Thyroid gland (tissue), 4 donors: ENCODE results near the gene TBC1D5. TPM values are rescaled to one million over a fixed set of nuclear protein-coding genes. Genes with fewer than 3 reads are reported as not detected.
"Not testable (repeated sequence)": the region's sequence is repeated elsewhere in the genome, so short reads cannot be mapped to it uniquely, and the experiment has no call there.

Experiments
- DNase-seq, 2 donors: peaks; one replicate each; pipeline ENCODE4 v3.0.0-alpha.2; 2019
- H3K27ac ChIP-seq, 3 donors: fragments of 200-600 bp; sonication (generic); 1 replicate in 2 of 3; 2 replicates in 1 of 3; pipeline ENCODE4 v1.5.1; 2016 to 2019; ENCODE audit warnings: mild to moderate bottlenecking in 1 of 3, moderate library complexity in 1 of 3
- H3K27me3 ChIP-seq: fragments of 200-600 bp; sonication (generic); one replicate; pipeline ENCODE4 v1.5.1; 2019
- H3K36me3 ChIP-seq, 2 donors: fragments of 200-600 bp; sonication (generic); one replicate each; pipeline ENCODE4 v1.5.1; 2016 to 2019
- H3K4me1 ChIP-seq, 2 donors: fragments of 200-600 bp; sonication (generic); one replicate each; pipeline ENCODE4 v1.5.1; 2017 to 2019
- H3K4me3 ChIP-seq, 3 donors: fragments of 200-600 bp; sonication (generic); replicated peaks in 1 of 3; 1 replicate in 2 of 3; 2 replicates in 1 of 3; pipeline ENCODE4 v1.5.1; 2016; ENCODE audit warnings: mild to moderate bottlenecking in 1 of 3
- H3K9me3 ChIP-seq: fragments of 200-600 bp; sonication (generic); one replicate; pipeline ENCODE4 v1.5.1; 2017
- POLR2A ChIP-seq, 2 donors: fragments of 450-650 bp; IDR thresholded peaks; one replicate each; pipeline ENCODE4 v1.6.1; 2017; ENCODE audit warnings: antibody characterized with exemption in 2 of 2, mild to moderate bottlenecking in 2 of 2, moderate library complexity in 1 of 2
- WGBS, 2 donors: methylation state at CpG; one replicate each; pipeline ENCODE4 v1.1.5; 2017; 5-methylcytosine and 5-hydroxymethylcytosine counted together
- intact Hi-C: fragments of 100-400 bp; cut with DNase I; formaldehyde crosslinking; loops from one replicate; pipeline ENCODE4 v1.15.1; 2023
- total RNA-seq, 4 donors: library from RNA; depleted of rRNA; stranded (reverse); fragments of >200 nt; gene quantifications; one replicate each; pipeline ENCODE4 v1.2.3, GENCODE V29; 2016
- TF ChIP-seq, protein P1 (sequence below), 6 experiments: fragments of 200-600 bp in 3 of 6; fragments of 450-650 bp in 3 of 6; sonication (generic) in 3 of 6; IDR thresholded peaks; one replicate each; pipeline ENCODE4 v1.5.1; 2016 to 2019; ENCODE audit warnings: antibody characterized with exemption in 6 of 6, mild to moderate bottlenecking in 2 of 6, inconsistent platforms in 1 of 6, moderate library complexity in 1 of 6

TBC1D5 gene
- total RNA-seq, 4 donors from 2014 or later, result 115 to 141 (median 133) TPM

DNA sequence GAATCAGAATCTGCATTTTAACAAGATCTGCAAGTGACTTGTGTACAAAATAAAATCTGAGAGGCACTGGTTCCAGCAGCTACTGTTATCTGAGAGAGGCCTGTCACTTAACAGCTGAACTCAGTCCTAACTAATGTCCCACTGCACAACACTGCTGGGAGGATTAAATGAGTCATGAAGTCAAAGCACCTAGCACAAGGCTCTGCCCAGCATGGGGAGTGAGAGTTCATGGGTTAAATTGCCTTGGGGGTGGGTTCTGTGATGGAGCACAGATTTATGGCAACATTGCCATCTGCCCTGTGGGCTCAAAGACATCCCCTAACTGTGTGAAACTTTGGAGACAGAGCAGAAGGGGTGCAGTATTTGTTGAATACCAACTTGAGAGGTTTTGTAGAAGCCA is 606.7 kb downstream of the TBC1D5 start:
- intact Hi-C loops, result no loop called here
- H3K9me3 ChIP-seq, result no peaks in the 10 kb centered on the region
- no peaks in the 10 kb centered on the region for H3K4me1 ChIP-seq
- no peaks in the 10 kb centered on the region for H3K36me3 ChIP-seq
- H3K27ac ChIP-seq, result no peak overlapping the region
- no peak for DNase-seq
- H3K4me3 ChIP-seq, result no peak overlapping the region
- no peaks in the 10 kb centered on the region for H3K27me3 ChIP-seq
- TF ChIP-seq, protein P1, sequence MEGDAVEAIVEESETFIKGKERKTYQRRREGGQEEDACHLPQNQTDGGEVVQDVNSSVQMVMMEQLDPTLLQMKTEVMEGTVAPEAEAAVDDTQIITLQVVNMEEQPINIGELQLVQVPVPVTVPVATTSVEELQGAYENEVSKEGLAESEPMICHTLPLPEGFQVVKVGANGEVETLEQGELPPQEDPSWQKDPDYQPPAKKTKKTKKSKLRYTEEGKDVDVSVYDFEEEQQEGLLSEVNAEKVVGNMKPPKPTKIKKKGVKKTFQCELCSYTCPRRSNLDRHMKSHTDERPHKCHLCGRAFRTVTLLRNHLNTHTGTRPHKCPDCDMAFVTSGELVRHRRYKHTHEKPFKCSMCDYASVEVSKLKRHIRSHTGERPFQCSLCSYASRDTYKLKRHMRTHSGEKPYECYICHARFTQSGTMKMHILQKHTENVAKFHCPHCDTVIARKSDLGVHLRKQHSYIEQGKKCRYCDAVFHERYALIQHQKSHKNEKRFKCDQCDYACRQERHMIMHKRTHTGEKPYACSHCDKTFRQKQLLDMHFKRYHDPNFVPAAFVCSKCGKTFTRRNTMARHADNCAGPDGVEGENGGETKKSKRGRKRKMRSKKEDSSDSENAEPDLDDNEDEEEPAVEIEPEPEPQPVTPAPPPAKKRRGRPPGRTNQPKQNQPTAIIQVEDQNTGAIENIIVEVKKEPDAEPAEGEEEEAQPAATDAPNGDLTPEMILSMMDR (IDR thresholded peaks at IDR 0.05), result no peak
- no peak for TF ChIP-seq POLR2A (IDR thresholded peaks at IDR 0.05)

DNA sequence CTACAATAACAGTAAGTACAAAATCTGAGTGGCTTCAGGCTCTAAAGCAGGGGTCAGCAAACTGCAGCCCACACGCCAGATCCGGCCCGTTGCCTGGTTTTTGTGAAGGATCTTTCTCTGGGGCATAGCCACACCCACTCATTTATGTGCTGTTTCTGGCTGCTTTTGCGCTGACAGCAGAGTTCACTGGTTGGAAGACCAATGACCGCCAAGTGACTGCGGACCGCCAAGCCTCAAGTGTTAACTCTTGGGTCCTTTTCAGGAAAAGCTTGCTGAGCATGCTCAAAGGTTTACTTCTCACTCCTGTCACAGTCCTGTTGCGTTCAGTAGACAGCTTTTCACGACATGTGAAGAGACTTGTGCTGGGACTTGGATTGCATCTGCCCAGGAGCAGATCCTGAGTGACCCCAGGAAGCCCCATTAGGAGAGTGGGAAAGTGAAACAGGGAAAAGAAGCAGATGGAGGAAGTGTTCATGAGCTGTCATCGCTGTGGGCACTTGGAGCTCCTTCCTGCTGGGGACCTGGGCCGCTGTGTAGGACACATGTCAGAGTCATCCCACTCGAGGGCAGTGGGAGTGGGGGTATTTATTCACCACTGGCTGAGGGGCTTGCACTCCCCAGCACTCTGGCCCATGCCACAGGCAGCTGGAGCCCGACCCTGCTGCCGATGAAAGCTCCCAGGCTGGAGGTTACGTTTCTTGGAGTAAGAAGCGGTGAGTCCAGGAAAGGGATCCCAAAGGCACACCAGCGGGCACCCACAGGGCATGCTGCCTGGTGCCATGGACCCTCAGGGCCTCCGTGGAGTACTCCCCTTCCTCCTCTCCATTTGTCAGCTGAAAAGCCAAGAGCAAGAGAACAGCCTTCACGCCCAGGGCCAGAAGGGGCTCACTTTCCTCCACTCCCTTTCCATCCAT is 608.5 kb downstream of the TBC1D5 start:
- TF ChIP-seq, protein P1 (IDR thresholded peaks at IDR 0.05), result no peak
- no peak for TF ChIP-seq POLR2A (IDR thresholded peaks at IDR 0.05)
- Histone ChIP-seq H3K36me3 (no peaks in the 10 kb centered on the region), H3K9me3 (no peaks in the 10 kb centered on the region), H3K4me1 (no peaks in the 10 kb centered on the region), H3K27me3 (no peaks in the 10 kb centered on the region), H3K27ac (no peak overlapping the region), H3K4me3 (no peak overlapping the region)
- WGBS, 2 donors, result 81 to 84% methylated on average over 14 to 19 of the region's 19 CpGs
- DNase-seq, result no peak
- intact Hi-C loops, result no loop called here

DNA sequence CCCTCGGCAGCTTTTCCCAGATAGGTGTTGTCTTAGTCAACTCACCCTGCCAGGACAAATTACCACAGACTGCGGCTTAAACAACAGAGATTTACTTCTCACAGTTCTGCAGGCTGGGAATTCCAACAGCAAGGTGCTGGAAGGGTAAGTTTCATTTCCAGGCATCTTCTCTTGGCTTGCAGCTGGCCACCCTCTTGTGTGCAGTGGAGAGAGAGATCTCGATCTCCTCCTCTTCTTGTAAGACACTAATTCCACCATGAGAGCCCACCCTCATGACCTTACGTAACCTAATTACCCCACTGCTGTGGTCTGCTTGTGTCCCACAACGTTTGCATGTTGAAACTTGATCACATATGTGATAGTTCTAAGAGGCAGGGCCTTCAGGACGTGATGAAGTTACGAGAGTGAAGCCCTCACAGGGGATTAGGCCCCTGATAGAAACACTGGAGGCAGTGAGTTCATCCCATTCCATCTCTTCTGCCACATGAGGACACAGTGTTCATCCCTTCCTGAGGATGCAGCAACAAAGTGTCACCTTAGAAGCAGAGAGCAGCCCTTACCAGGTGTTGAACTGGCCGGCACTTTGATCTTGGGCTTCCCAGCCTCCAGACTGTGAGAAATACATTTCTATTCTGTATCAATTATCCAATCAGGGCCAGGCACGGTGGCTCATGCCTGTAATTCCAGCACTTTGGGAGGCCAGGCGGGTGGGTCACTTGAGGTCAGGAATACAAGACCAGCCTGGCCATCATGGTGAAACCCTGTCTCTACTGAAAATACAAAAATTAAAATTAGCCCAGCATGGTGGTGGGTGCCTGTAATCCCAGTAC is 609.9 kb downstream of the TBC1D5 start:
- intact Hi-C loops, result no loop called here
- Histone ChIP-seq H3K4me1 (no peaks in the 10 kb centered on the region), H3K27me3 (no peaks in the 10 kb centered on the region), H3K9me3 (no peaks in the 10 kb centered on the region), H3K4me3 (no peak overlapping the region), H3K36me3 (no peaks in the 10 kb centered on the region), H3K27ac (no peak overlapping the region)
- DNase-seq, result no peak
- 80 to 84% methylated on average over 10 of the region's 10 CpGs for WGBS, 2 donors
- TF ChIP-seq, protein P1 (IDR thresholded peaks at IDR 0.05), result no peak
- TF ChIP-seq POLR2A (IDR thresholded peaks at IDR 0.05), result no peak

DNA sequence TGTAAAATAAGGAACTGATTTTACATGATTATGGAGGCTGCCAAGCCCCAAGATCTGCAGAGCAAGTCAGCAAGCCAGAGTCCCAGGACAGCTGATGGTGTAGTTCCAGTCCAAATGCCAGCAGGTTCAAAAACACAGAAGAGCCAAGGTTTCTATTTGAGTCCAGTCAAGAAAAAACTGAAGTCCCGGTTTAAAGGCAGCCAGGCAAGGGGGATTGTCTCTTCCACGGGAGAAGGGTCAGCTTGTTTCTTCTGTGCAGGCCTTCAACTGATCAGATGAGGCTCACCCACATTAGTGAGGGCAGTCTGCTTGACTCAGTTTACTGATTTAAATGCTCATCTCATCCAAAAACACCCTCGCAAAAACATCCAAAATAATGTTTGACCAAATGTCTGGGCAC is 611.5 kb downstream of the TBC1D5 start:
- no peak for DNase-seq
- WGBS, 2 donors, result 86 to 89% methylated on average over 3 of the region's 3 CpGs
- intact Hi-C loops, result no loop called here
- no peak overlapping the region for H3K4me3 ChIP-seq
- no peaks in the 10 kb centered on the region for H3K4me1 ChIP-seq
- no peaks in the 10 kb centered on the region for H3K36me3 ChIP-seq
- no peaks in the 10 kb centered on the region for H3K9me3 ChIP-seq
- TF ChIP-seq, protein P1 (IDR thresholded peaks at IDR 0.05), result no peak
- TF ChIP-seq POLR2A (IDR thresholded peaks at IDR 0.05), result no peak
- H3K27me3 ChIP-seq, result no peaks in the 10 kb centered on the region
- no peak overlapping the region for H3K27ac ChIP-seq

DNA sequence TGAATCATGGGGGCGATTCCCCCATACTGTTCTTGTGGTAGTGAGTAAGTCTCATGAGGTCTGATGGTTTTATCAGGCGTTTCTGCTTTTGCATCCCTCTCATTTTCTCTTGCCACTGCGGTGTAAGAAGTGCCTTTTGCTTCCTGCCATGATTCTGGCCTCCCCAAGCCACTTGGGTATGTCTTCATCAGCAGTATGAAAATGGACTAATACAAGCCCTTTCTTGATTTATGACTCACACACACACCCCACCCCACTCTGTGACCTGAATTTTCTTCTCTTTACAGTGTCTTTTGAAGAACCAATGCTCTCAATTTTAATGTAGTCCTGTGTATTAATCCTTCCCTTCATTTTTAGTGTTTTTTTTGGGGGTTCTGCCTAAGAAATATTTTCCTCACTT is 612.9 kb downstream of the TBC1D5 start:
- Histone ChIP-seq H3K4me3 (no peak overlapping the region), H3K27ac (no peak overlapping the region), H3K9me3 (no peaks in the 10 kb centered on the region), H3K4me1 (no peaks in the 10 kb centered on the region), H3K27me3 (no peaks in the 10 kb centered on the region), H3K36me3 (no peaks in the 10 kb centered on the region)
- no peak for DNase-seq
- 78 to 82% methylated on average over 3 of the region's 3 CpGs for WGBS, 2 donors
- TF ChIP-seq, protein P1 (IDR thresholded peaks at IDR 0.05), result no peak
- no peak for TF ChIP-seq POLR2A (IDR thresholded peaks at IDR 0.05)
- intact Hi-C loops, result no loop called here

DNA sequence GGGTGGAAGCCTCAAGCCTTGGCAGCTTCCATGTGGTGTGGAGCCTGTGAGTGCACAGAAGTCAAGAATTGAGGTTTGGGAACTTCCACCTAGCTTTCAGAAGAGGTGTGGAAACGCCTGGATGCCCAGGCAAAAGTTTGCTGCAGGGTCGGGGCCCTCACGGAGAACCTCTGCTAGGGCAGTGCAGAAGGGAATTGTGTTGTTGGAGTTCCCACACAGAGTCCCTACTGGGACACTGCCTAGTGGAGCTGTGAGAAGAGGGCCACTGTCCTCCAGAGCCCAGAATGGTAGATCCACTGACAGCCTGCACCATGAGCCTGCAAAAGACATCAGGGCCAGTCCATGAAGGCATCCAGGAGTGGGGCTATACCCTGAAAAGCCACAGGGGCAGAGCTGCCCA is 613.8 kb downstream of the TBC1D5 start:
- H3K4me1 ChIP-seq, H3K4me3 ChIP-seq, H3K9me3 ChIP-seq, H3K27ac ChIP-seq, DNase-seq, H3K27me3 ChIP-seq, intact Hi-C loops, H3K36me3 ChIP-seq: not testable (repeated sequence)
- 87 to 92% methylated on average over 3 of the region's 3 CpGs for WGBS, 2 donors
